Thoracic aorta (tissue), 2 donors: ENCODE measurements around the gene FDXR. TPM values are rescaled to one million over a fixed set of nuclear protein-coding genes. Genes with fewer than 3 reads are reported as not detected.

ENCODE experiments used
- ATAC-seq: fragments of 150-250 bp; one replicate; pipeline ENCODE4 v1.8.0; 2017; ENCODE audit warnings: low read depth; ENCODE audit not compliant: insufficient number of reproducible peaks, low FRiP score
- DNase-seq: peaks from one replicate; pipeline ENCODE4 v3.0.0-alpha.2; 2020; ENCODE audit warnings: low spot score
- H3K27ac ChIP-seq, 2 donors: fragments of 200-600 bp; sonication (generic); 1 replicate in 1 of 2; 2 replicates in 1 of 2; pipeline ENCODE4 v1.5.1; 2016; ENCODE audit warnings: mild to moderate bottlenecking in 2 of 2, moderate library complexity in 2 of 2
- H3K27me3 ChIP-seq: fragments of 200-600 bp; sonication (generic); replicated peaks from 2 replicates; pipeline ENCODE4 v1.6.0; 2016; ENCODE audit warnings: mild to moderate bottlenecking; ENCODE audit not compliant: insufficient read depth
- H3K36me3 ChIP-seq: fragments of 200-600 bp; sonication (generic); one replicate; pipeline ENCODE4 v1.5.1; 2016
- H3K4me1 ChIP-seq, 2 donors: fragments of 200-600 bp; sonication (generic); 1 replicate in 1 of 2; 2 replicates in 1 of 2; pipeline versions ENCODE4 v1.5.1 to v1.6.0; 2016; ENCODE audit warnings: low read depth in 2 of 2, mild to moderate bottlenecking in 1 of 2; ENCODE audit not compliant: control insufficient read depth in 1 of 2
- H3K4me3 ChIP-seq: fragments of 200-600 bp; sonication (generic); 2 replicates; pipeline ENCODE4 v1.5.1; 2016; ENCODE audit warnings: mild to moderate bottlenecking
- H3K9me3 ChIP-seq: fragments of 200-600 bp; sonication (generic); 2 replicates; pipeline ENCODE4 v1.5.1; 2016
- CTCF ChIP-seq: fragments of 200-600 bp; sonication (generic); IDR thresholded peaks from one replicate; pipeline ENCODE4 v1.5.1; 2019; ENCODE audit warnings: antibody characterized with exemption
- total RNA-seq, 2 donors: library from RNA; depleted of rRNA; stranded (reverse); fragments of >200 nt; gene quantifications; one replicate each; pipeline versions ENCODE4 v1.1.0 to v1.2.3, GENCODE V29; 2016

Gene FDXR
- total RNA-seq, 2 donors from 2014 or later = 4.4 to 9.7 TPM

- Histone ChIP-seq H3K36me3 (no peaks in the 10 kb centered on the region), H3K27me3 (no peaks in the 10 kb centered on the region), H3K4me1 (peaks cover 0 to 7% of the 10 kb centered on the region in 2 donors), H3K27ac (no peak overlapping the region), H3K9me3 (no peaks in the 10 kb centered on the region), H3K4me3 (no peak overlapping the region)
- DNase-seq (no peak), ATAC-seq (no peak)
- TF ChIP-seq CTCF = no peak
Observed at GRCh38 chr17:74888469-74888868, 15.7 kb upstream of the FDXR start.

GRCh38 chr17:74883241-74883745 is 10.5 kb upstream of the FDXR start:
- H3K4me3 ChIP-seq = no peak overlapping the region
- H3K4me1 ChIP-seq = no peaks in the 10 kb centered on the region
- no peak for TF ChIP-seq CTCF
- ATAC-seq (no peak), DNase-seq (no peak)
- H3K27ac ChIP-seq = no peak overlapping the region
- no peaks in the 10 kb centered on the region for H3K36me3 ChIP-seq
- H3K9me3 ChIP-seq = no peaks in the 10 kb centered on the region
- no peaks in the 10 kb centered on the region for H3K27me3 ChIP-seq

- H3K9me3 ChIP-seq = no peaks in the 10 kb centered on the region
- no peak overlapping the region for H3K4me3 ChIP-seq
- no peak for TF ChIP-seq CTCF
- no peaks in the 10 kb centered on the region for H3K27me3 ChIP-seq
- H3K36me3 ChIP-seq = no peaks in the 10 kb centered on the region
- ATAC-seq (no peak), DNase-seq (no peak)
- H3K4me1 ChIP-seq = no peaks in the 10 kb centered on the region
- H3K27ac ChIP-seq = no peak overlapping the region
Observed at GRCh38 chr17:74882517-74883240, 9.9 kb upstream of the FDXR start.

GRCh38 chr17:74881073-74881472 is 8.3 kb upstream of the FDXR start:
- DNase-seq = no peak
- no peaks in the 10 kb centered on the region for H3K27me3 ChIP-seq

GRCh38 chr17:74879308-74879707 is 6.5 kb upstream of the FDXR start:
- Histone ChIP-seq H3K9me3 (no peaks in the 10 kb centered on the region), H3K27ac (no peak overlapping the region), H3K4me3 (no peak overlapping the region), H3K36me3 (no peaks in the 10 kb centered on the region), H3K27me3 (no peaks in the 10 kb centered on the region), H3K4me1 (no peaks in the 10 kb centered on the region)
- no peak for TF ChIP-seq CTCF
- ATAC-seq = no peak
- DNase-seq = no peak

More at GRCh38 chr17:74881073-74881472, 8.3 kb upstream of the FDXR start:
- ATAC-seq = no peak
- Histone ChIP-seq H3K9me3 (no peaks in the 10 kb centered on the region), H3K4me3 (no peak overlapping the region), H3K36me3 (no peaks in the 10 kb centered on the region), H3K27ac (no peak overlapping the region), H3K4me1 (no peaks in the 10 kb centered on the region)
- TF ChIP-seq CTCF = no peak
